GM12878 (cell line): ENCODE data around the gene ZBTB24. TPM values are rescaled to one million over a fixed set of nuclear protein-coding genes. Genes with fewer than 3 reads are reported as not detected.

Source experiments
- ATAC-seq: fragments of 200-7000 bp; cut with Tn5 transposase; 3 replicates; pipeline ENCODE4 v1.9.1; 2020; ENCODE audit warnings: mild to moderate bottlenecking, moderate library complexity
- BruUV-seq: library from RNA; stranded (reverse); fragments of 400-500 nt; replicated peaks from 2 replicates; lab custom pipeline; 2021; lab: Mats Ljungman, UMichigan
- CTCF ChIA-PET: fragments of 300-600 bp; sonication (Branson Sonifier 250); formaldehyde crosslinking; extraction: SDS; loops from one replicate; lab custom pipeline; 2021; ENCODE audit warnings: inconsistent platforms; lab: Yijun Ruan, JAX
- POLR2A ChIA-PET: fragments of 350-600 bp; formaldehyde crosslinking; extraction: SDS; loops from one replicate; lab custom pipeline; 2021; ENCODE audit warnings: inconsistent platforms; lab: Charles Lee
- RAD21 ChIA-PET: fragments of 300-600 bp; sonication (Branson Sonifier 250); formaldehyde crosslinking; loops from one replicate; lab custom pipeline; 2023; ENCODE audit warnings: antibody characterized with exemption; ENCODE audit not compliant: unreplicated experiment; lab: Charles Lee
- SMC1A ChIA-PET: fragments of 300-600 bp; sonication (Branson Sonifier 250); formaldehyde crosslinking; loops from one replicate; lab custom pipeline; 2023; ENCODE audit not compliant: unreplicated experiment, uncharacterized antibody; lab: Charles Lee
- DNase-seq: peaks from one replicate; pipeline ENCODE4 v3.0.0-alpha.2; 2011; ENCODE audit warnings: low read depth, low spot score
- FAIRE-seq: peaks from 3 replicates; lab custom pipeline; 2011; peaks lifted over from hg19 to GRCh38; lab: Jason Lieb, UNC
- H2AFZ ChIP-seq: 2 replicates; pipeline ENCODE4 v1.6.0; 2011; ENCODE audit warnings: low read depth, low read length, control low read depth; ENCODE audit not compliant: control insufficient read depth
- H3K27ac ChIP-seq: 2 replicates; pipeline ENCODE4 v1.5.1; 2011; ENCODE audit warnings: control low read depth; ENCODE audit not compliant: control insufficient read depth, insufficient read depth
- H3K27me3 ChIP-seq, 2 experiments: replicated peaks in 1 of 2; 2 replicates each; pipeline versions ENCODE4 v1.6.0 to v1.6.1; 2011; ENCODE audit warnings: low read length in 1 of 2; ENCODE audit not compliant: control insufficient read depth in 2 of 2, insufficient read depth in 2 of 2
- H3K36me3 ChIP-seq, 2 experiments: 2 replicates each; pipeline ENCODE4 v1.5.1; 2011; ENCODE audit warnings: low read length in 1 of 2; ENCODE audit not compliant: control insufficient read depth in 2 of 2, insufficient read depth in 2 of 2
- H3K4me1 ChIP-seq: 2 replicates; pipeline ENCODE4 v1.6.1; 2011; ENCODE audit warnings: mild to moderate bottlenecking, low read length, moderate library complexity, mixed read lengths; ENCODE audit not compliant: control insufficient read depth, insufficient read depth
- H3K4me2 ChIP-seq: 2 replicates; pipeline ENCODE4 v1.6.0; 2011; ENCODE audit warnings: control low read depth; ENCODE audit not compliant: control insufficient read depth, insufficient read depth
- H3K4me3 ChIP-seq: fragments of 200-600 bp; sonication (generic); 2 replicates; pipeline ENCODE4 v1.5.1; 2016
- H3K79me2 ChIP-seq: 2 replicates; pipeline ENCODE4 v1.6.0; 2011; ENCODE audit warnings: low read length; ENCODE audit not compliant: control insufficient read depth, insufficient read depth
- H3K9ac ChIP-seq: 2 replicates; pipeline ENCODE4 v1.8.0; 2011; ENCODE audit warnings: low read length, control low read depth, mixed read lengths; ENCODE audit not compliant: control insufficient read depth, insufficient read depth
- H3K9me3 ChIP-seq: replicated peaks from 3 replicates; pipeline ENCODE4 v1.5.1; 2011; ENCODE audit warnings: mild to moderate bottlenecking, low read length; ENCODE audit not compliant: control insufficient read depth, insufficient read depth
- H4K20me1 ChIP-seq: 2 replicates; pipeline ENCODE4 v1.6.0; 2011; ENCODE audit not compliant: control insufficient read depth, insufficient read depth
- CHD2 ChIP-seq: IDR thresholded peaks from 2 replicates; pipeline ENCODE4 v1.6.1; 2011; ENCODE audit warnings: low read depth, low read length, improper control_type of control experiment, borderline replicate concordance
- CUX1 ChIP-seq: IDR thresholded peaks from 2 replicates; pipeline ENCODE4 v1.6.1; 2012; ENCODE audit warnings: improper control_type of control experiment, low read depth, low read length; ENCODE audit not compliant: insufficient replicate concordance
- DPF2 ChIP-seq: fragments of 450-650 bp; IDR thresholded peaks from 2 replicates; pipeline ENCODE4 v1.6.1; 2017; ENCODE audit warnings: mild to moderate bottlenecking
- STAT1 ChIP-seq: fragments of 450-650 bp; conservative IDR thresholded peaks from 2 replicates; pipeline ENCODE4 v1.6.1; 2014; ENCODE audit warnings: antibody characterized with exemption, mild to moderate bottlenecking
- USF2 ChIP-seq: IDR thresholded peaks from 2 replicates; pipeline ENCODE4 v1.6.1; 2011; ENCODE audit warnings: low read depth, low read length, improper control_type of control experiment, borderline replicate concordance
- WGBS: methylation state at CpG from one replicate; pipeline ENCODE4 v1.1.6; 2016; ENCODE audit warnings: low lambda C conversion rate; ENCODE audit not compliant: insufficient replicate concordance, insufficient coverage; ENCODE audit errors: missing lambda C conversion rate; 5-methylcytosine and 5-hydroxymethylcytosine counted together
- in situ Hi-C: fragments of 300-500 bp; cut with MboI; formaldehyde crosslinking; loops from 9 replicates; pipeline ENCODE4 v1.14.3; 2018; ENCODE audit warnings: mixed read lengths
- intact Hi-C: fragments of 100-400 bp; cut with micrococcal nuclease; formaldehyde crosslinking; loops from one replicate; pipeline ENCODE4 v1.14.2; 2022; ENCODE audit not compliant: unreplicated experiment
- polyA plus RNA-seq, 11 experiments: library from polyadenylated mRNA; depleted of rRNA in 4 of 11; unstranded in 6 of 11; stranded (reverse) in 5 of 11; fragments of >200 nt; fragmentation: Nextera tagmentation in 4 of 11; fragmentation: Illumina TruSeq in 1 of 11; extraction: Ambion mirVana in 4 of 11; extraction: Trizol in 1 of 11; gene quantifications; 1 replicate in 1 of 11; 2 replicates in 10 of 11; pipeline versions ENCODE4 v1.2.1 to v1.2.3, GENCODE V29; 2011 to 2016; ENCODE audit warnings: inconsistent platforms in 2 of 11, missing spikeins in 2 of 11, low read depth in 1 of 11
- total RNA-seq, 4 experiments: library from RNA; depleted of rRNA in 3 of 4; stranded (reverse); fragments of >200 nt in 3 of 4; fragmentation: Illumina TruSeq in 1 of 4; extraction: Trizol in 1 of 4; gene quantifications; 2 replicates each; pipeline versions ENCODE4 v1.2.1 to v1.2.3, GENCODE V29; 2013 to 2021
- TF ChIP-seq, protein P1 (sequence below): fragments of 450-650 bp; IDR thresholded peaks from 2 replicates; pipeline ENCODE4 v1.6.1; 2016; ENCODE audit warnings: mild to moderate bottlenecking

ZBTB24 gene
- total and polyA plus RNA-seq, 10 of the 15 experiments (the other 5 are each of a cell fraction or from before 2014, with no cell fraction given) = 2.9 to 17.7 (median 8.5) TPM

DNA sequence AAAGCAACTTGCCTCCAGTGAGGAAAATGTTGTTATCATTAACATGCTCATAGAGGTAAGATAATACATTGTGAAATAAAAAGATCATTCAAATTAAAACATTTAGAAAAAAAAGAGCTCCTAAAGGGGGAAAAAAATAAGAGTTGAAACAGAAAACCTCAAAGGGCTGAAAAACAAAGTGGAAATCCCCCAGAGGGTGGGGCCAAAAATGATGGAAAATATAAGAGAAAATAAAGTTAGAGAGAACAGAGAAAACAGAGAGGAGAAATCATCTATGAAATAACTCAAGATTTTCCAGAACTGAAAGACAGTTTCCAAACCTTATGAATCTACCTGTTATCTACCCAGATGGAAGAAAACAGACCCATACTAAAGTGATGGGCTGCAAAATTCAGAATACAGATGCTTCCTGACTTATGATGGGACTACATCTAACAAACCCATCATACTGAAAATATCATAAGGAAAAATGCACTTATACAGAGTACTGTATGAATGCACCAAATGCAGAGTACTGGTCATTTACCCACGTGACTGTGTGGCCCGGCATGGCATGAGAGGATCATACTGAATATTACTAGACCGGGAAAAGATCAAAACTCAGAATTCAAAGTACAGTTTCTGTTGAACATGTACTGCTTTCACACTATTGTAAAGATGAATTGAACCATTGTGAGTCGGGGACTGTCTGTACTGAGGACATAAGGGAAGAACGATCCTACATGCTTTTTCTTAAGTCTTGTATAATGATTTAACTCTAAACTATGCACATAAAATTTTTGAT, 4.0 kb downstream of the ZBTB24 start (continued):
- TF ChIP-seq USF2 (peak; percentile 41; the same call in 1 of the 2 replicates), DPF2 (no peak), STAT1 (no peak)

- in situ Hi-C loops = no loop called here
- H3K4me3 ChIP-seq = peak overlapping the region; percentile 56
- CTCF ChIA-PET = interaction anchor here (0.8 to 1.4 kb wide), 4 partner anchors 13 to 24 kb away, joined by 3 to 5 read pairs (median 4); no protein-coding TSS in a partner anchor
These were observed 4.7 kb downstream of the ZBTB24 start for GRCh38 chr6:109478222-109478805.

More at GRCh38 chr6:109478222-109478805, 4.7 kb downstream of the ZBTB24 start:
- Histone ChIP-seq H4K20me1 (no peaks in the 10 kb centered on the region), H3K4me1 (peaks cover 4% of the 10 kb centered on the region), H3K9me3 (no peaks in the 10 kb centered on the region)
- intact Hi-C loops = loop anchor here (10.0 kb wide), 1 partner anchor 706 kb away; the partner anchor contains the start of gene CDC40
- no peak for FAIRE-seq
- TF ChIP-seq CHD2 = no peak
- no peak for TF ChIP-seq CUX1
- TF ChIP-seq, protein P1, sequence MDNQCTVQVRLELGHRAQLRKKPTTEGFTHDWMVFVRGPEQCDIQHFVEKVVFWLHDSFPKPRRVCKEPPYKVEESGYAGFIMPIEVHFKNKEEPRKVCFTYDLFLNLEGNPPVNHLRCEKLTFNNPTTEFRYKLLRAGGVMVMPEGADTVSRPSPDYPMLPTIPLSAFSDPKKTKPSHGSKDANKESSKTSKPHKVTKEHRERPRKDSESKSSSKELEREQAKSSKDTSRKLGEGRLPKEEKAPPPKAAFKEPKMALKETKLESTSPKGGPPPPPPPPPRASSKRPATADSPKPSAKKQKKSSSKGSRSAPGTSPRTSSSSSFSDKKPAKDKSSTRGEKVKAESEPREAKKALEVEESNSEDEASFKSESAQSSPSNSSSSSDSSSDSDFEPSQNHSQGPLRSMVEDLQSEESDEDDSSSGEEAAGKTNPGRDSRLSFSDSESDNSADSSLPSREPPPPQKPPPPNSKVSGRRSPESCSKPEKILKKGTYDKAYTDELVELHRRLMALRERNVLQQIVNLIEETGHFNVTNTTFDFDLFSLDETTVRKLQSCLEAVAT = peak; percentile 92
- TF ChIP-seq, all 136 proteins: peak for 1
- Histone ChIP-seq H3K36me3 (peaks cover 0 to 27% of the 10 kb centered on the region in 2 experiments; a peak in 3 of 4 replicates), H3K79me2 (peaks cover 77% of the 10 kb centered on the region), H3K4me2 (peak overlapping the region; percentile 84; the same call in 1 of the 2 replicates), H3K27me3 (no peaks in the 10 kb centered on the region), H2AFZ (no peak overlapping the region), H3K9ac (peak overlapping the region; percentile 39), H3K27ac (peak overlapping the region; percentile 64)
- ATAC-seq (no peak), DNase-seq (no peak)
- no TSS peak for BruUV-seq
- POLR2A ChIA-PET = interaction anchor here (0.7 to 9.3 kb wide), 4 partner anchors 9 to 37 kb away, joined by 3 to 132 read pairs (median 6); partner anchors contain the start of gene MICAL1
- WGBS = 89% methylated on average over 9 of the region's 9 CpGs
- SMC1A ChIA-PET = interaction anchor here (0.7 to 9.4 kb wide), 11 partner anchors 9 to 1206 kb away, joined by 3 to 148 read pairs (median 4); partner anchors contain the start of genes MICAL1, PPIL6 and SMPD2
- RAD21 ChIA-PET = interaction anchor here (0.6 to 5.5 kb wide), 7 partner anchors 9 to 95 kb away, joined by 3 to 97 read pairs (median 7); partner anchors contain the start of genes CD164 and MICAL1
